NCI-H510A (cell line): ENCODE measurements around the gene TMBIM1.
"Not testable (repeated sequence)": the region's sequence is repeated elsewhere in the genome, so short reads cannot be mapped to it uniquely, and the experiment has no call there.

Source experiments
- DNase-seq: peaks from one replicate; lab custom pipeline; 2025; lab: John Stamatoyannopoulos, UW

TMBIM1 gene

GRCh38 chr2:218290316-218291261 lies 1.7 kb downstream of the TMBIM1 start:
- no peak for DNase-seq

- DNase-seq: no peak
Observed at GRCh38 chr2:218289639-218290315, 2.5 kb downstream of the TMBIM1 start.

DNA sequence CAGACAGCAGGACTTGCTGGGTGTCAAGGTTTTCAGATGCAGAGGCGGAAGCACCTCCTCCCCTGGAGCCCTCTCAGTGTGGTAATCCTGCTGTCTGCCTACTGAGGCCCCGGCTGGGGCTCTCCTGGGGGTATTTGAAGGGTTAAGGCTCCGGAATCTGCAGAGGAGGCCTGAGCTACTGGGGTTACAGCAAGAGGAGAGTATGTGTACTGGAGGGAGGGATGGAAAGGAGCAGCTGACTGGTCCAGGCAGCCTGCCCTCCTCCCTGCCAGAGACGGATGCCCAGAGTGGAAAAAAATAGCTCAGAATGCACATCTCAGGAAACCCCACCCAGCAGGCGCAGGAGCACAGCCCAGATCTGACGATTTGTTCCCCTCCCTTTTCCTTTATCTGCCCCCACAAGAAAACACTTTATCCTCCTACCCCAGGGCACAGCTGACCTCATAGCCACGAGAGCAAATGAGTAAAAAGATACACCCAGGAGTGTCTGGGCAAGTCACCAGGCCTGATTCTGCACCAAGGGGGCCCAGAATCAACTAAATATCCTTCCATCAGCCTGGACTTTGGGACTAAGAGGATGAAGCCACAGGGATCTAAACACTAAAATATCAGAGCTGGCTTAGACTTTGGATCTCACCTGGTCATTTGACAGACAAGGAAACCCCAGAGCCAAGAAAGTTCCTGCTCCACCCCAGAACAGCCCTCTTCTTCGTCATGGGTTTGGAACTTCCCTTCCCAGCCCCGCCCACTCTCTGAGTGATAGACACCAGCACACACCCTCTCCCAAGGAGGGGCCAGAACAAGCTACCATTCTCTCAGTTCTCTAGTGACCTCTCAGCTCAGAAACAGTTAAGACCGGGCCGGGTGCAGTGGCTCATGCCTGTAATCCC lies 5.5 kb downstream of the TMBIM1 start:
- DNase-seq: peak; percentile 62

GRCh38 chr2:218285604-218286003 lies 6.7 kb downstream of the TMBIM1 start:
- DNase-seq: no peak

GRCh38 chr2:218284106-218284811 lies 8.0 kb downstream of the TMBIM1 start:
- no peak for DNase-seq

GRCh38 chr2:218282173-218282991 lies 9.9 kb downstream of the TMBIM1 start:
- DNase-seq: no peak

DNA sequence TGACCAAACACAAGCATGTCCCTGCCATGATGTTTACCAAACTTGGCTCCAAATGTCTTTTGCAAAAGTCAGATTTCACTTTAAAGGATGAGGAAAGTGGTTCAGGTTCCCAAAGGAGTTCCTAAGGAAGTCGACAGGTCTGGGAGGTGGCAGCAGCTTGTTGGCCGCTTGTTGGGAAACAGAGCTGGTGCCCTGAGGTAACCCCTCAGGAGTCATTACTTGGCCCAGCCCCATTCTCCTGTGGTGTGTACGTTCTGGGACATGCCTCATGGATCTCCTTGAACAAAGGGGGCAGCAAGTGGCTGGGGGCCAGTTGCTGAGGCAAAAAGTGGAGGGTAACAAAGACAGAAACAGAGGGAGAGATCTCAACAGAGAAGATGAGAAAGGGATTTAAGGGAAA lies 10.9 kb downstream of the TMBIM1 start:
- DNase-seq: no peak

DNA sequence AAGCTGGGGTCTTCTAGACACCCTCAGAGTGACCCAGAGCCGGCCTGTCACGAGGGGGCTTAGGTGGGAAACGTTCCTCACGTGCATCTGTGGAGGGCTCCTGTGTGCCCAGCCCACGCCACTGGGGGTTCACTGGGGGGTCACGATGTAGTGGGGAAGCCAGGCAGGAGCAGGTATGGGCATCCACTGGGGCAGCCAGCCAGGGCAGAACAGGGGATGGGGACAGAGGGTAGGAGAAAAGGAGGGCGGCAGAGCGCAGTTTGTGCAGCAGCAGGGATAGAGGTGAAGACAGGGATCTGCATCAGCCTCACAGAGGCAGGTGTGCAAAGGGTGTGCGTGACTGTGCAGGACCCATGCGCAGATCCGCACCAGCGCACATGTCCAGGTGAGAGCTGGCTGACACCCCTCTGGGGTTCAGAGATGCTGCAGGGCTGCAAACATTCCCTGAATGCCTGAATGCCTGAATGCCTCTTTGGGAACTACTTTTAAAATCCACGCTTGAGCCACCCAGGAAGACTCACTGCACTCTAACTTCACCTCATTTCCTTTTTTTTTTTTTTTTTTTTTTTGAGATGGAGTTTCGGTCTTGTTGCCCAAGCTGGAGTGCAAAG lies 11.9 kb downstream of the TMBIM1 start:
- no peak for DNase-seq

DNA sequence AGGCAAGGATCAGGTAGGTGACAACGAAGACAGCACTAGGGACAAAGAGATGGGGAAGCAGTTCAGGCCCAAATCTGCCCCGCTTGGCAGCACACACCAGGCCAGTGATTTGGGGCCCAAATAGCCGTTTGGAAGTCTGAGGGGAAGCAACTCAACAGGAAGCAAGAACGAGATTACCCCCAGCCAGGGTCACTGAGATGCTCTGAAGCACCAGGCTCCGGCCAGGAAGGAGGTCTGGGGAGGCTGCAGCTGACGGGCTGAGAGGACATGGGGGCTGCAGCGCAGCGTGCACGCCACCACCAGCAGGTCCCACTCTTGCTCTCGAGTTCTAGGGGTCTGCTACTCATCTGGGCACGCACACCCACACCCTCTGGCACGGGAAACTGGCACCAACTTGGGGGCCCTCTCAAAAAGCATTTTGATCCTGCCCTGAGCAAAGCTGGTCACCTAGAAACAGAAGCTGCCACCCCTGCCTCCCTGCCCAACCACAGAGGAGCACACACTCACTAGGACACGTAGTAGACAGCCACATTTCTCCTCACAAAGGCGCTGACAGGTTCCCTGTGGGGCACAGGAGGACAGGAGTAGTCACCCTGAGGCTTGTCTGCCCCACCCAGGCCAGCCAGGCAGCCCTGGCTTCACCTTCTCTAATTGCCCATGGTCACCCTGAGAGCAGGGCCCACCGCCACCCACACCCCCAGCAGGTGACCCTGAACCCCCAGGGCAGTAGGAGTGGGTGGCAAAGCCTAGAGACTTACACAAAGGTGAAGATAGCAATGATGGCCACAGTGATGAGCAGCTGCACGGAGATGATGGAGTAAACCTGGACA lies 13.6 kb downstream of the TMBIM1 start:
- no peak for DNase-seq

GRCh38 chr2:218277921-218278320 lies 14.4 kb downstream of the TMBIM1 start:
- DNase-seq: no peak

- DNase-seq: no peak
Observed at GRCh38 chr2:218276986-218277755, 15.1 kb downstream of the TMBIM1 start.

DNA sequence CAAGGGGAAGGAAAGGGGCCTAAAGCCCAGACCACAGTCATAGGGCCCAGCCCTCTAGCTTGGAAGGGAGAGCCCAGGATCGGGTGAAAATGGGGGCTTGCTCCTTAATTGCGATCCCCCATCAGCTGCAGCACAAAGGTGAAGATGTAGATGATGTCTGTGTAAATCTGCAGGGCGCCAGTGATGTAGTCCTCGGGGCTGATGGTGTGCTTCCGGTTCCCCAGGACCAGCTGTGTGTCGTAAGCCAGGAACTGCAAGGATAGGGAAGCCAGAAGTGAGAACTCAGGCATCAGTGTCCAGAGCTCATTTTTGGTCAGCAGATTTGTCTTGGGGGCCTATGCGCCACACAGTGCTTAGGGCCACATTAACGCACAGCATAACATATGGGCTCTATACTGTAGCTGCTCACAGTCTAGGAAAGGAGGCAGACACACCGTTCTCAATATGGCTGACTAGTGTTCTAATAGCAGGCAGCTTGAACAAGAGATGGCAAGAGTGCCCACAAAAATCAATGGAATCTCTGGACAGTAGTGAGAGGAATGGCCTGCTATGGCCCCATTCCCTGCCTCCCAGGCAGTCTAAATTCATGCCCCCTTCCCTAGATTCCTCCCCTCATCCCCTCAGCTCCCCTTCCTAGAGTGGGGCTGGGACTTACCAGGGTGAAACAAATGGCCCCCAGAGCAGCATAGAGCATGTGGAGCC lies 16.8 kb downstream of the TMBIM1 start:
- DNase-seq: no peak

DNA sequence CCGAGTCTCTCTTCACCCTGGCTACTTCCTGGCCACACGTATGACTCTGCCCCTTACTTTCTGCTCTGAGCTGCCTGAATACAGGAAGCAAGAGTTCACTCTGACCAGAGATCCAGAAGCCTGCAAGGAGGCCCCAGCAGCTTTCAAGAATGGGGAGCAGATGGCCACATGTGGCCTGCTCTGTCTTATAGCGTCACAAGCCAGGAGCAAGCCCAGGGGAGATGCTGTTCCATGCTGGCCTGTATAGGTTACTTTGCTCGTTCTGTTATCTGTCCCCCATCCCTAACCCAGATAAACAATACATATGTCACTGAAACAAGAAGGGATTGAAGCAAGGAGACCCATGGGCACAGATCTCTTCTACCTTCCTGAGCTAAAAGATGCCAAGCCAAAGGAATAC lies 17.7 kb downstream of the TMBIM1 start:
- no peak for DNase-seq

DNA sequence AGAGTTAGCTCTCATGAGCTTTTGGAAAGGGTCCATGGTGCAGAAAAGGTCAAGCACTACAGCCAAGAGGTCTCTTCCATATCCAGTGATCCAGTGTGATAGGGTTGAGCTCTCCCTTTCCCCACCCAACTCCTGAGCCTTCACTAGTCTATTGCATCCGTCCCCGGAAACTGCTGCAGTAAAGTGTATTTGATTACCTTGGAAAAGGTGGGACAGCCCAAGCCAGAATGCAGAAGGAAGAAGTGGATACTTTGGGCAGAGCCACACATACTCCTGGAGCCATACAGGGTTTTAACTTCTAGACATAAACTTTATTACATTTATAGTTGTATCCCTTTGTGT lies 18.4 kb downstream of the TMBIM1 start:
- no peak for DNase-seq

DNA sequence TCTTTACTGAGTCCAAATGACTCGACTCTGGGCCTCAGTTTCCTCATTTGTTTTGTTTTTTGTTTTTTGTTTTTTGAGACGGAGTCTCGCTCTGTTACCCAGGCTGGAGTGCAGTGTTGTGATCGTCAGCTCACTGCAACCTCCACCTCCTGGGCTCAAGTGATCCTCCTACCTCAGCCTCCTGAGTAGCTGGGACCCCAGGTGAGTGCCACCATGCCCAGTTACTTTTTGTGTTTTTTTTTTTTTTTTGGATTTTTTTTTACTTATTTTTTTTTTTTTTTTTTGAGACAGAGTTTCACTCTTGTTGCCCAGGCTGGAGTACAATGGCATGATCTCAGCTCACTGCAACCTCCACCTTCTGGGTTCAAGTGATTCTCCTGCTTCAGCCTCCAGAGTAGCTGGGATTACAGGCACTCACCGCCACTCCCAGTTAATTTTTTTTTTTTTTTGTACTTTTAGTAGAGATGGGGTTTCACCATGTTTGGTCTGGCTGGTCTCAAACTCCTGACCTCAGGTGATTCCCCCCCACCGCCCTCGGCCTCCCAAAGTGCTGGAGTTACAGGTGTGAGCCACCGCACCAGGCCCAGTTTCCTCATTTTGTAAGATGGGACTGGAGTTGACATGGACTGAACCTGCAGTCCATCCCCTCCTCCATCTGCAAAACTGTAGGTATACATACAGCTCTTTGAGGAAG lies 18.9 kb downstream of the TMBIM1 start:
- not testable (repeated sequence) for DNase-seq

GRCh38 chr2:218272531-218273212 lies 19.6 kb downstream of the TMBIM1 start:
- peak; percentile 57 for DNase-seq
